ENCODE measurements around the gene WDR72. TPM values are rescaled to one million over a fixed set of nuclear protein-coding genes. Genes with fewer than 3 reads are reported as not detected.

WDR72 gene
- total and polyA plus RNA-seq, 4 experiments from 2014 or later = not detected

DNA sequence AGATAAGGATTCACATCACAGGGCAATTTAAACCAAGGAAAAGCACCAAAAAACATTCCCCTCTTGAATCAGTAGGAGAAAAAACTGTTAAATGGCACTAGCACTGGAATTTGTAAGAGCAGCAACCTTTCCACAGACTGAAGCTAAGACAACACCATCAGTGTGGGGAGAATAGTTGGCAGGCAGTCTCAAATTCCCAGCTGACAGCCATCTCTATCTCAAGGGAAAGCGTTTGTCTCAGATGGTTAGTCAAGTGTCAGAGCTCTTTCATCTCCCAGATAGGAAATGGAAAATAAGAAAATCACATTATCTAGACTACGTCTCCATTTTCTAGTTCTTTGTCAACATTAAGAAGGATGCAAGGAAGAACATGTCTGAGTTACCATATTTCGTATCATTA is 228.7 kb downstream of the WDR72 start:
- CTCF ChIA-PET (ENCODE audit: partially characterized antibody) = no interaction called here
- no peaks in the 10 kb centered on the region for H3K27me3 ChIP-seq (ENCODE audit: insufficient read depth, low read length)
- no peak overlapping the region for H3K4me3 Mint-ChIP-seq
- no peaks in the 10 kb centered on the region for H3K4me1 ChIP-seq (ENCODE audit: insufficient read depth, low read length)
- H3K27ac Mint-ChIP-seq = no peak overlapping the region
- no peaks in the 10 kb centered on the region for H3K4me1 Mint-ChIP-seq
- no peaks in the 10 kb centered on the region for H3K27me3 Mint-ChIP-seq
- POLR2A ChIA-PET (ENCODE audit: partially characterized antibody) = no interaction called here
- H3K4me3 ChIP-seq (ENCODE audit: low read length in 2 of 2) = no peak overlapping the region
- H3K27ac ChIP-seq (ENCODE audit: low read depth, low read length) = no peak overlapping the region
- intact Hi-C loops (cut with micrococcal nuclease) = no loop called here
- H3K9me3 Mint-ChIP-seq = peaks cover 0 to 3% (median 0%) of the 10 kb centered on the region in 8 donors
- DNase-seq = no peak
- H3K36me3 Mint-ChIP-seq = no peaks in the 10 kb centered on the region
- H3K36me3 ChIP-seq (ENCODE audit: insufficient read depth, low read length) = no peaks in the 10 kb centered on the region
- no peaks in the 10 kb centered on the region for H3K9me3 ChIP-seq (ENCODE audit: control insufficient read depth in 1 of 2, low read length in 2 of 2)

DNA sequence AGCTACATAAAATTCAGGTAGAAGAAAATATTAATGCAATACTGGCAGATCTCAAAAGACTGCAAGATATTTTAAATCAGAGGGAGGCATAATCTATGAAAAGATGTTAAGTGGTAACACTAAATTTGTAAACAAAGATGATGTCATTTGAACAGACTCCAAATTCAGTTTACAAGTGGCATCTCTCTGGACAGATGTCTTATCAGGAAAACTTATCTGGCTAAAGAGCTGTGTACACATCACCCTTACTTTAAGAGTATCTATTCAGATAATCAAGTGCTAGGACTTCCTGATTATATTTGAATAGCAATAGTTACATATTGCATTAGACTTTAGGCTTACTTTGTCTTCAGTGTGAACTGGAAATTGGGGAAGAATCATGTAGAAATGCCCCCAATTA is 231.5 kb downstream of the WDR72 start:
- Histone ChIP-seq H3K36me3 (ENCODE audit: insufficient read depth, low read length) (no peaks in the 10 kb centered on the region), H3K27ac (ENCODE audit: low read depth, low read length) (no peak overlapping the region), H3K4me1 (ENCODE audit: insufficient read depth, low read length) (no peaks in the 10 kb centered on the region), H3K4me3 (ENCODE audit: low read length in 2 of 2) (no peak overlapping the region), H3K27me3 (ENCODE audit: insufficient read depth, low read length) (no peaks in the 10 kb centered on the region), H3K9me3 (ENCODE audit: control insufficient read depth in 1 of 2, low read length in 2 of 2) (no peaks in the 10 kb centered on the region)
- Mint-ChIP-seq H3K27ac (no peak overlapping the region), H3K4me3 (no peak overlapping the region), H3K9me3 (peaks cover 0 to 3% (median 0%) of the 10 kb centered on the region in 8 donors), H3K27me3 (no peaks in the 10 kb centered on the region), H3K36me3 (no peaks in the 10 kb centered on the region), H3K4me1 (no peaks in the 10 kb centered on the region)
- ChIA-PET CTCF (ENCODE audit: partially characterized antibody) (no interaction called here), POLR2A (ENCODE audit: partially characterized antibody) (no interaction called here)
- intact Hi-C loops (cut with micrococcal nuclease) = no loop called here
- DNase-seq = no peak

DNA sequence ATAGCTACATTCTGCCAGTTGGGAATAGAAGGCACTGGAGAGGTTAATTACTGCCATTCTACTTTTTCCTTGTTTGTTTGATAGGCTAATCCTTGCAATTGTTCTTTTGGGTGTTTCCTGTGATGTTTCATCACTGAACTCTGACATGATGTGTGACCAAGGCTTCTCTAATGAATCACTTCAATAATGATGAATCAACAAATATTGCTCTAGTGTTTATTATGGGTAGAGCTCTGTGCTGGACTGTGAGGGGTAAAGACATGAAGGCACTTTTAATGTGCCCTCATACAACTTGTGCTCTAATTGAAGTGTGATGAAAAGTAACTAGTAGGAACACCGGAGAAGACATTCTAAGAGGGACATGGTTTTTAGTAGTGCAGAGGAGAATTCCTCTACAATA is 233.6 kb downstream of the WDR72 start:
- Histone ChIP-seq H3K27me3 (ENCODE audit: insufficient read depth, low read length) (no peaks in the 10 kb centered on the region), H3K27ac (ENCODE audit: low read depth, low read length) (no peak overlapping the region), H3K4me1 (ENCODE audit: insufficient read depth, low read length) (no peaks in the 10 kb centered on the region), H3K36me3 (ENCODE audit: insufficient read depth, low read length) (no peaks in the 10 kb centered on the region), H3K9me3 (ENCODE audit: control insufficient read depth in 1 of 2, low read length in 2 of 2) (no peaks in the 10 kb centered on the region), H3K4me3 (ENCODE audit: low read length in 2 of 2) (no peak overlapping the region)
- DNase-seq = no peak
- Mint-ChIP-seq H3K9me3 (no peaks in the 10 kb centered on the region), H3K36me3 (no peaks in the 10 kb centered on the region), H3K4me3 (no peak overlapping the region), H3K4me1 (no peaks in the 10 kb centered on the region), H3K27ac (no peak overlapping the region), H3K27me3 (no peaks in the 10 kb centered on the region)
- ChIA-PET CTCF (ENCODE audit: partially characterized antibody) (interaction anchor here (1.1 to 1.4 kb wide), 2 partner anchors 13 to 54 kb away, joined by 3 read pairs; no protein-coding TSS in a partner anchor), POLR2A (ENCODE audit: partially characterized antibody) (no interaction called here)
- intact Hi-C loops (cut with micrococcal nuclease) = no loop called here

DNA sequence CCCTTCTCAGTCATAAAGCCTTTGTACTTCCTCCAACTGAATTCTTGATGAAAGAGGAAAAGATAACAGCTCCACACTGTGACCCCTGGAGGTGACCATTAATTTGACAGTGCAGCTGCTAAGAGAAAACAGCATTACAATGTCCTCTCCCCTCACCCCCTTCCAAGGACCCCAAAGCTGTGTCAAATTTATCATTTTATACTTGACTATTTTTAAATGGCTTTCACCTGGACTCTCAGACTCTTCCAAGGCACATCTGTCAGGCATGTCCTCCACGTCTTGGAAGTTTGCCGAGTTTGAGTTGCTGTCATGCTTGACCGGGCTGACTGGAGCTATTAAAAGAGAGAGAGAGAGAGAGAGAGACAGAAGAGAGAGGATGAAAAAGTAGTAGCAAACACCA is 236.5 kb downstream of the WDR72 start:
- no peak overlapping the region for H3K4me3 ChIP-seq (ENCODE audit: low read length in 2 of 2)
- Mint-ChIP-seq H3K4me1 (no peaks in the 10 kb centered on the region), H3K27me3 (no peaks in the 10 kb centered on the region), H3K4me3 (no peak overlapping the region), H3K9me3 (no peaks in the 10 kb centered on the region), H3K27ac (no peak overlapping the region), H3K36me3 (no peaks in the 10 kb centered on the region)
- H3K9me3 ChIP-seq (ENCODE audit: control insufficient read depth in 1 of 2, low read length in 2 of 2) = no peaks in the 10 kb centered on the region
- CTCF ChIA-PET (ENCODE audit: partially characterized antibody) = no interaction called here
- POLR2A ChIA-PET (ENCODE audit: partially characterized antibody) = no interaction called here
- no peaks in the 10 kb centered on the region for H3K36me3 ChIP-seq (ENCODE audit: insufficient read depth, low read length)
- H3K4me1 ChIP-seq (ENCODE audit: insufficient read depth, low read length) = no peaks in the 10 kb centered on the region
- no peaks in the 10 kb centered on the region for H3K27me3 ChIP-seq (ENCODE audit: insufficient read depth, low read length)
- H3K27ac ChIP-seq (ENCODE audit: low read depth, low read length) = no peak overlapping the region
- intact Hi-C loops (cut with micrococcal nuclease) = no loop called here
- no peak for DNase-seq

DNA sequence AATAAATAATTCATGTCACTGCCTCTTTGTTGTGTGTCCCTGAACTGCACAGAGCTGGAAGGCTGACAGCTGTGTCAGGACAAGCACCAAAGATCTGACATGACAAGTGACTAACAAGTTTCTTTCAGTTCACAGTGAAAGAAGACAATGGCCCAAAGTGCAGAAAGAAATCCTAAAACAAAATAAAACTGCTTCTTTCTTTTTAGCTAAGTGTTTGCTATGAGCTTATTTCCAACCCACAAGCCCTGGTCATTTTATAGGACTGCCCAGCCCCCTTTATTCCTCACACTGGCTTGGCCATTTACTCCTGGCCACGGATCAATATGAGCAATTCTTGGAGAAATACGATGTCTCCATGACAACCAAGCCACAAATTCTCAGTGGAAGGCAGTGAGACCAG is 238.5 kb downstream of the WDR72 start:
- intact Hi-C loops (cut with micrococcal nuclease) = no loop called here
- DNase-seq = no peak
- no peak overlapping the region for H3K27ac Mint-ChIP-seq
- Histone ChIP-seq H3K4me3 (ENCODE audit: low read length in 2 of 2) (no peak overlapping the region), H3K9me3 (ENCODE audit: control insufficient read depth in 1 of 2, low read length in 2 of 2) (no peaks in the 10 kb centered on the region), H3K36me3 (ENCODE audit: insufficient read depth, low read length) (no peaks in the 10 kb centered on the region), H3K27me3 (ENCODE audit: insufficient read depth, low read length) (no peaks in the 10 kb centered on the region), H3K27ac (ENCODE audit: low read depth, low read length) (no peak overlapping the region), H3K4me1 (ENCODE audit: insufficient read depth, low read length) (no peaks in the 10 kb centered on the region)
- no peaks in the 10 kb centered on the region for H3K27me3 Mint-ChIP-seq
- CTCF ChIA-PET (ENCODE audit: partially characterized antibody) = no interaction called here
- POLR2A ChIA-PET (ENCODE audit: partially characterized antibody) = no interaction called here
- no peaks in the 10 kb centered on the region for H3K9me3 Mint-ChIP-seq
- no peaks in the 10 kb centered on the region for H3K4me1 Mint-ChIP-seq
- no peaks in the 10 kb centered on the region for H3K36me3 Mint-ChIP-seq
- no peak overlapping the region for H3K4me3 Mint-ChIP-seq

DNA sequence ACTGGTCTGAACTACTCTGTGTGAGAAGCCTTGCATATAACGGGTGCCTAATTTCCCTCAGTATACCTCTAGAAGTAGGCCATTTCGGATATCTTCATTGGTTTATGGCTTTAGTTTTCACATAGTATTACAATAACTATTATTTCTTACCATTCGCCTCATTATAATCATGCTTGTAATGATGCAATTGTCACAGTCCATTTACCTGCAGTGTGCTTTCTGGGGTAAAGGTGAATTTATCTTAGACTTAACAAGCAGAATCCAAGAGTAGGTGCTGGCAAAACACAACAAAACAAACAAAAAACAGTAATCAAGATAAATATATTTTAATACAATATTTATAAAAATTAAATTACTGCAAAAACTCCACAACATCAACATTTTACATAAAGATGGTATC is 246.0 kb downstream of the WDR72 start:
- H3K4me3 ChIP-seq (ENCODE audit: low read length in 2 of 2) = no peak overlapping the region
- Mint-ChIP-seq H3K4me3 (no peak overlapping the region), H3K4me1 (no peaks in the 10 kb centered on the region), H3K27me3 (peaks cover 0 to under 1% of the 10 kb centered on the region in 2 donors), H3K36me3 (no peaks in the 10 kb centered on the region), H3K9me3 (peaks cover 0 to 2% (median 0%) of the 10 kb centered on the region in 8 donors), H3K27ac (no peak overlapping the region)
- ChIA-PET CTCF (ENCODE audit: partially characterized antibody) (no interaction called here), POLR2A (ENCODE audit: partially characterized antibody) (no interaction called here)
- intact Hi-C loops (cut with micrococcal nuclease) = no loop called here
- H3K27me3 ChIP-seq (ENCODE audit: insufficient read depth, low read length) = no peaks in the 10 kb centered on the region
- no peak overlapping the region for H3K27ac ChIP-seq (ENCODE audit: low read depth, low read length)
- no peaks in the 10 kb centered on the region for H3K4me1 ChIP-seq (ENCODE audit: insufficient read depth, low read length)
- no peaks in the 10 kb centered on the region for H3K36me3 ChIP-seq (ENCODE audit: insufficient read depth, low read length)
- no peaks in the 10 kb centered on the region for H3K9me3 ChIP-seq (ENCODE audit: control insufficient read depth in 1 of 2, low read length in 2 of 2)
- no peak for DNase-seq

DNA sequence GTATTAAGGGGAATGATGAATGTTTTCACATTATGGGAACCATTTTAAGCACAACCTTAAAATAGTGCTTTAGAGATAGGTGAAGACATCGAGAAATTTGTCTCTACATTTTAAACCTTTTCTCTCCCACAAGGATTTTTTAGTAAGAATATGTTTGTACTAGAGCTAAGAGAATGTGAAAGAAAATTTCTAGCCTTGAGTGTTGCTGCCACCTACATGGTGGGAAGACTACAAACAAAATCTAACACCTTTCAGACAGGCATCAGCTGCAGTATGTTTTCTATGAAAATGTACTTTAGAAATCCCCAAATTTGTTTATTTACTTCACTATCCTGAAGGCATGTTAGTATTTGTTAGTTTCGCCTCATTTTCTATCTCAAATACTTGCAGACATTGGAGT is 247.4 kb downstream of the WDR72 start:
- Histone ChIP-seq H3K4me1 (ENCODE audit: insufficient read depth, low read length) (no peaks in the 10 kb centered on the region), H3K36me3 (ENCODE audit: insufficient read depth, low read length) (no peaks in the 10 kb centered on the region), H3K9me3 (ENCODE audit: control insufficient read depth in 1 of 2, low read length in 2 of 2) (no peaks in the 10 kb centered on the region), H3K4me3 (ENCODE audit: low read length in 2 of 2) (no peak overlapping the region), H3K27ac (ENCODE audit: low read depth, low read length) (no peak overlapping the region), H3K27me3 (ENCODE audit: insufficient read depth, low read length) (no peaks in the 10 kb centered on the region)
- no peak overlapping the region for H3K4me3 Mint-ChIP-seq
- H3K4me1 Mint-ChIP-seq = no peaks in the 10 kb centered on the region
- CTCF ChIA-PET (ENCODE audit: partially characterized antibody) = no interaction called here
- intact Hi-C loops (cut with micrococcal nuclease) = no loop called here
- no peaks in the 10 kb centered on the region for H3K36me3 Mint-ChIP-seq
- DNase-seq = no peak
- peaks cover 0 to 2% (median 0%) of the 10 kb centered on the region in 8 donors for H3K9me3 Mint-ChIP-seq
- POLR2A ChIA-PET (ENCODE audit: partially characterized antibody) = no interaction called here
- H3K27me3 Mint-ChIP-seq = peaks cover 0 to 1% of the 10 kb centered on the region in 2 donors
- H3K27ac Mint-ChIP-seq = no peak overlapping the region

DNA sequence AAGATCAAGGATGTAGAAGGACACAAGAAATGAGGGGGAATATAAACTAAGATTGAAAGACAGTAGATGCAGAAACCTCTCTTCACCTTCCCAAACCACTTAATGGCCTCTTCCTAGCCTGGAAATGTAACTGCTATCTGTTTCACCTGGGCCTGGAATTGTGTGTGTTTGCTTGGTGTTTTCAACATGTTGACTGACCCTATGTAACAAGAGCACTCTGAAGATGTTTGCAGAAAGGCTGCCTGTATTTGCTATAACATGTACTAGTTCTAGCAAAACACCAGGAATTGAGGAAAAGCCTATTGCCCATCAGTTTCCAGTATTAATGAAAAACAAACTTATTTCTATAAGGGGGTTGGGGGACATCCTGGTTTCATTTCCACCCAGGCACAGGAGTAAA is 248.3 kb downstream of the WDR72 start:
- Histone ChIP-seq H3K36me3 (ENCODE audit: insufficient read depth, low read length) (no peaks in the 10 kb centered on the region), H3K27me3 (ENCODE audit: insufficient read depth, low read length) (no peaks in the 10 kb centered on the region), H3K4me3 (ENCODE audit: low read length in 2 of 2) (no peak overlapping the region), H3K4me1 (ENCODE audit: insufficient read depth, low read length) (no peaks in the 10 kb centered on the region), H3K27ac (ENCODE audit: low read depth, low read length) (no peak overlapping the region), H3K9me3 (ENCODE audit: control insufficient read depth in 1 of 2, low read length in 2 of 2) (no peaks in the 10 kb centered on the region)
- H3K36me3 Mint-ChIP-seq = no peaks in the 10 kb centered on the region
- ChIA-PET CTCF (ENCODE audit: partially characterized antibody) (no interaction called here), POLR2A (ENCODE audit: partially characterized antibody) (no interaction called here)
- no peak overlapping the region for H3K4me3 Mint-ChIP-seq
- H3K9me3 Mint-ChIP-seq = peaks cover 0 to 2% (median 0%) of the 10 kb centered on the region in 8 donors
- no peak overlapping the region for H3K27ac Mint-ChIP-seq
- no peaks in the 10 kb centered on the region for H3K4me1 Mint-ChIP-seq
- peaks cover 0 to 1% of the 10 kb centered on the region in 2 donors for H3K27me3 Mint-ChIP-seq
- no peak for DNase-seq
- intact Hi-C loops (cut with micrococcal nuclease) = no loop called here
